K562 (cell line): Measurements from ENCODE around the gene TMEM126B. TPM values are rescaled to one million over a fixed set of nuclear protein-coding genes. Genes with fewer than 3 reads are reported as not detected.

Experiments
- CAMTA2 ChIP-seq: fragments of 250-450 bp; sonication (Bioruptor Pico); conservative IDR thresholded peaks from 2 replicates; pipeline ENCODE4 v1.5.1; 2022
- CGGBP1 ChIP-seq: fragments of 250-450 bp; sonication (Bioruptor Pico); IDR thresholded peaks from 2 replicates; pipeline ENCODE4 v1.9.0; 2021; ENCODE audit warnings: mild to moderate bottlenecking
- CREB3L1 ChIP-seq: fragments of 450-650 bp; IDR thresholded peaks from 2 replicates; pipeline ENCODE4 v1.6.1; 2014; ENCODE audit warnings: low read depth, mild to moderate bottlenecking, moderate library complexity, borderline replicate concordance
- EP300 ChIP-seq: IDR thresholded peaks from 2 replicates; pipeline ENCODE4 v1.6.1; 2012; ENCODE audit warnings: low read length, improper control_type of control experiment
- EWSR1 ChIP-seq: fragments of 450-650 bp; IDR thresholded peaks from 2 replicates; pipeline ENCODE4 v1.6.1; 2018; ENCODE audit warnings: borderline replicate concordance, mild to moderate bottlenecking, low read depth, moderate library complexity; ENCODE audit not compliant: partially characterized antibody
- FOXO4 ChIP-seq: fragments of 450-650 bp; formaldehyde crosslinking; IDR thresholded peaks from 2 replicates; pipeline ENCODE4 v1.4.0; 2020; ENCODE audit warnings: mild to moderate bottlenecking, moderate library complexity
- GATAD2B ChIP-seq: fragments of 450-650 bp; IDR thresholded peaks from 2 replicates; pipeline ENCODE4 v1.6.1; 2017; ENCODE audit warnings: mild to moderate bottlenecking, borderline replicate concordance
- HOXB6 ChIP-seq: fragments of 250-450 bp; sonication (Bioruptor Pico); IDR thresholded peaks from 2 replicates; pipeline ENCODE4 v1.5.1; 2022; ENCODE audit warnings: mild to moderate bottlenecking, borderline replicate concordance
- KDM2B ChIP-seq: fragments of 250-450 bp; sonication (Bioruptor Pico); IDR thresholded peaks from 2 replicates; pipeline ENCODE4 v1.8.0; 2021; ENCODE audit warnings: mild to moderate bottlenecking, moderate library complexity
- MEIS2 ChIP-seq: fragments of 450-650 bp; IDR thresholded peaks from 2 replicates; pipeline ENCODE4 v1.6.1; 2014; ENCODE audit warnings: mild to moderate bottlenecking; ENCODE audit not compliant: partially characterized antibody
- NFE2 ChIP-seq: IDR thresholded peaks from 2 replicates; pipeline ENCODE4 v1.6.1; 2014; ENCODE audit warnings: antibody characterized with exemption, low read depth
- PCBP2 ChIP-seq: fragments of 200-400 bp; formaldehyde crosslinking; IDR thresholded peaks from 2 replicates; pipeline ENCODE4 v1.6.1; 2018; ENCODE audit warnings: low read length, low read depth, mild to moderate bottlenecking, moderate library complexity; ENCODE audit not compliant: poor library complexity, severe bottlenecking
- POLR2H ChIP-seq: IDR thresholded peaks from 2 replicates; pipeline ENCODE4 v1.6.1; 2016; ENCODE audit warnings: missing genetic modification characterization, low read depth, mild to moderate bottlenecking, control low read depth, missing compliant biosample characterization, moderate library complexity
- RFX7 ChIP-seq: fragments of 250-450 bp; sonication (Bioruptor Pico); IDR thresholded peaks from 2 replicates; pipeline ENCODE4 v1.5.1; 2021; ENCODE audit warnings: mild to moderate bottlenecking
- SETDB1 ChIP-seq: IDR thresholded peaks from one replicate; pipeline ENCODE4 v1.6.1; 2012; ENCODE audit warnings: low read length, control low read depth, inconsistent platforms
- SRF ChIP-seq, 2 experiments: fragments of 250-450, 450-650 bp in 1 of 2; sonication (Bioruptor Pico) in 1 of 2; sonication (generic) in 1 of 2; formaldehyde crosslinking; IDR thresholded peaks; 2 replicates each; pipeline versions ENCODE4 v1.5.0 to v1.5.1; 2020 to 2022; ENCODE audit warnings: mild to moderate bottlenecking in 1 of 2, missing genetic modification reagents in 1 of 2
- TBL1XR1 ChIP-seq, 2 experiments: IDR thresholded peaks; 2 replicates each; pipeline ENCODE4 v1.6.1; 2012; ENCODE audit warnings: improper control_type of control experiment in 2 of 2, low read length in 2 of 2, mild to moderate bottlenecking in 1 of 2
- THRAP3 ChIP-seq: fragments of 450-650 bp; IDR thresholded peaks from 2 replicates; pipeline ENCODE4 v1.6.1; 2016; ENCODE audit warnings: mild to moderate bottlenecking, inconsistent platforms, borderline replicate concordance
- ZBTB34 ChIP-seq: fragments of 250-450 bp; sonication (Bioruptor Pico); IDR thresholded peaks from 2 replicates; pipeline ENCODE4 v1.8.0; 2021; ENCODE audit warnings: mild to moderate bottlenecking, moderate library complexity
- ZNF140 ChIP-seq: fragments of 250-450 bp; sonication (Bioruptor Pico); IDR thresholded peaks from 2 replicates; pipeline ENCODE4 v1.8.0; 2021; ENCODE audit warnings: moderate library complexity, mild to moderate bottlenecking, inconsistent platforms
- ZNF77 ChIP-seq: fragments of 250-450 bp; sonication (Bioruptor Pico); IDR thresholded peaks from 2 replicates; pipeline ENCODE4 v1.5.0; 2020
- polyA plus RNA-seq, 8 experiments: library from polyadenylated mRNA; depleted of rRNA in 4 of 8; stranded (reverse) in 5 of 8; unstranded in 3 of 8; fragments of >200 nt; fragmentation: Nextera tagmentation in 2 of 8; fragmentation: Illumina TruSeq in 1 of 8; extraction: Ambion mirVana in 2 of 8; extraction: Trizol in 1 of 8; gene quantifications; 2 replicates each; pipeline versions ENCODE4 v1.2.1 to v1.2.3, GENCODE V29; 2011 to 2014; ENCODE audit warnings: inconsistent platforms in 1 of 8, missing spikeins in 1 of 8
- total RNA-seq, 7 experiments: library from RNA; depleted of rRNA in 6 of 7; stranded (reverse); fragments of >200 nt in 6 of 7; fragmentation: Illumina TruSeq in 2 of 7; extraction: Trizol in 2 of 7; gene quantifications; 2 replicates each; pipeline versions ENCODE4 v1.2.1 to v1.2.3, GENCODE V29; 2011 to 2021; ENCODE audit warnings: low replicate concordance in 1 of 7
- TF ChIP-seq, protein P1 (sequence below): sonication (generic); formaldehyde crosslinking; IDR thresholded peaks from 2 replicates; pipeline ENCODE4 v1.8.1; 2023; ENCODE audit warnings: mild to moderate bottlenecking, missing genetic modification reagents

Gene TMEM126B
- total and polyA plus RNA-seq, 9 of the 15 experiments (the other 6 are each of a cell fraction or from before 2014, with no cell fraction given), result 85.5 to 226 (median 164) TPM

- TF ChIP-seq FOXO4 (CRISPR knock-in tag) (no peak), SETDB1 (no peak), GATAD2B (peak; percentile 24; the same call in 1 of the 2 replicates), RFX7 (CRISPR knock-in tag) (no peak), SRF (CRISPR knock-in tag; IDR thresholded peaks at IDR 0.05) (no peak), ZBTB34 (no peak), CREB3L1 (peak; percentile 86; the same call in 1 of the 2 replicates), PCBP2 (no peak), ZNF140 (CRISPR knock-in tag) (no peak), EP300 (no peak), CAMTA2 (CRISPR knock-in tag) (no peak), KDM2B (CRISPR knock-in tag) (0 out of 2 replicates have a peak, but pooled peaks have one; percentile 87), THRAP3 (no peak), TBL1XR1 (IDR thresholded peaks at IDR 0.05; ENCODE audit: low read length in 2 of 2) (no peak; a peak in 1 of 4 replicates), NFE2 (peak; percentile 96), MEIS2 (no peak), POLR2H (tag) (peak; percentile 90), CGGBP1 (CRISPR knock-in tag) (no peak), ZNF77 (CRISPR knock-in tag) (no peak), EWSR1 (no peak), HOXB6 (CRISPR knock-in tag) (no peak)
- TF ChIP-seq, protein P1, sequence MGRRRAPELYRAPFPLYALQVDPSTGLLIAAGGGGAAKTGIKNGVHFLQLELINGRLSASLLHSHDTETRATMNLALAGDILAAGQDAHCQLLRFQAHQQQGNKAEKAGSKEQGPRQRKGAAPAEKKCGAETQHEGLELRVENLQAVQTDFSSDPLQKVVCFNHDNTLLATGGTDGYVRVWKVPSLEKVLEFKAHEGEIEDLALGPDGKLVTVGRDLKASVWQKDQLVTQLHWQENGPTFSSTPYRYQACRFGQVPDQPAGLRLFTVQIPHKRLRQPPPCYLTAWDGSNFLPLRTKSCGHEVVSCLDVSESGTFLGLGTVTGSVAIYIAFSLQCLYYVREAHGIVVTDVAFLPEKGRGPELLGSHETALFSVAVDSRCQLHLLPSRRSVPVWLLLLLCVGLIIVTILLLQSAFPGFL, result no peak
Measured at GRCh38 chr11:85664615-85665481, 36.5 kb downstream of the TMEM126B start, which contains the start of gene CREBZF (continued).
